ENCODE measurements around the gene PLEKHA6. TPM values are rescaled to one million over a fixed set of nuclear protein-coding genes. Genes with fewer than 3 reads are reported as not detected.

The PLEKHA6 gene
- total RNA-seq, 1 experiment from 2014 or later: 2.1 TPM

- Mint-ChIP-seq H3K27me3 (ENCODE audit: low read depth) (peaks cover 2% of the 10 kb centered on the region; the same call in 1 of the 2 replicates), H3K4me3 (no peak overlapping the region), H3K27ac (no peak overlapping the region), H3K36me3 (ENCODE audit: insufficient read depth in 1 of 3, low read depth in 3 of 3) (peaks cover 0 to 1% (median 0%) of the 10 kb centered on the region in 3 experiments; a peak in 2 of 7 replicates), H3K9me3 (0 out of 5 replicates have a peak, but pooled peaks cover 0 to 1% of the 10 kb centered on the region in 2 experiments), H3K4me1 (no peaks in the 10 kb centered on the region)
- no peak for TF ChIP-seq CTCF (conservative IDR thresholded peaks at IDR 0.05)
- Histone ChIP-seq H4K20me1 (ENCODE audit: control insufficient read depth, insufficient read depth, insufficient read length) (no peaks in the 10 kb centered on the region), H2BK20ac (ENCODE audit: low read depth, low read length, poor library complexity, severe bottlenecking) (no peak overlapping the region), H2BK12ac (ENCODE audit: insufficient read length, low read depth, low read length) (no peak overlapping the region), H3K23ac (ENCODE audit: insufficient read length, low read depth, low read length) (no peak overlapping the region), H3K79me1 (ENCODE audit: insufficient read depth, low read depth, low read length, poor library complexity, severe bottlenecking) (no peaks in the 10 kb centered on the region), H3K56ac (ENCODE audit: insufficient read length, low read depth, low read length) (no peak overlapping the region), H3K23me2 (ENCODE audit: insufficient read length, low read depth, low read length, poor library complexity, severe bottlenecking) (no peaks in the 10 kb centered on the region), H3K9me3 (ENCODE audit: control insufficient read depth, low read depth, low read length) (no peaks in the 10 kb centered on the region), H3K18ac (ENCODE audit: insufficient read length, low read depth, low read length) (no peak overlapping the region), H2AFZ (ENCODE audit: low read length) (no peak overlapping the region), H3K27ac (ENCODE audit: insufficient read length, low read depth, low read length) (no peak overlapping the region), H3K27me3 (ENCODE audit: insufficient read depth, low read length) (no peaks in the 10 kb centered on the region), H3T11ph (ENCODE audit: low read length) (no peak overlapping the region), H3K79me2 (ENCODE audit: insufficient read depth, low read length) (no peaks in the 10 kb centered on the region), H2AK5ac (ENCODE audit: insufficient read length, low read length) (no peak overlapping the region), H2BK5ac (ENCODE audit: insufficient read length, low read length) (no peak overlapping the region), H4K8ac (replicated peaks; ENCODE audit: insufficient read length, low read depth, low read length) (no peak overlapping the region), H3K9ac (ENCODE audit: extremely low read depth, insufficient read length, low read length) (no peak overlapping the region), H4K91ac (ENCODE audit: insufficient read length, low read depth, low read length) (no peak overlapping the region), H3K4me1 (ENCODE audit: insufficient read depth, low read length) (no peaks in the 10 kb centered on the region), H2BK120ac (ENCODE audit: low read depth, low read length, poor library complexity, severe bottlenecking) (no peak overlapping the region), H4K5ac (ENCODE audit: insufficient read length, low read depth, low read length) (no peak overlapping the region), H3K14ac (ENCODE audit: insufficient read depth, low read length) (no peak overlapping the region), H3K4ac (ENCODE audit: low read depth, low read length) (no peak overlapping the region), H2BK15ac (ENCODE audit: low read depth, low read length) (no peak overlapping the region), H3K4me2 (ENCODE audit: insufficient read depth, insufficient read length, low read length) (no peak overlapping the region)
- no peak for DNase-seq
- WGBS (ENCODE audit: extremely low coverage, insufficient read length, low lambda C conversion rate): no CpG with 5 or more reads among the region's 4 CpGs
These were observed 31.2 kb upstream of the PLEKHA6 start for GRCh38 chr1:204390751-204391466.
